ENCODE measurements around the gene TSPAN33. TPM values are rescaled to one million over a fixed set of nuclear protein-coding genes. Genes with fewer than 3 reads are reported as not detected.

The TSPAN33 gene
- total RNA-seq, 2 donors from 2014 or later, result 5.2 to 6.3 TPM

- intact Hi-C loops (cut with DNase I), result no loop called here
- no peak for DNase-seq (ENCODE audit: low spot score)
Observed at GRCh38 chr7:129127154-129127553, 17.4 kb upstream of the TSPAN33 start.

GRCh38 chr7:129127601-129128000 is 16.9 kb upstream of the TSPAN33 start:
- DNase-seq (ENCODE audit: low spot score), result no peak
- intact Hi-C loops (cut with DNase I), result no loop called here

- DNase-seq (ENCODE audit: low spot score), result no peak
- intact Hi-C loops (cut with DNase I), result no loop called here
Observed at GRCh38 chr7:129134356-129134987, 10.0 kb upstream of the TSPAN33 start.

- intact Hi-C loops (cut with DNase I), result no loop called here
- DNase-seq (ENCODE audit: low spot score), result no peak
Observed at GRCh38 chr7:129136887-129137642, 7.4 kb upstream of the TSPAN33 start.

GRCh38 chr7:129143724-129144094 is 798 bp upstream of the TSPAN33 start:
- DNase-seq (ENCODE audit: low spot score), result no peak
- intact Hi-C loops (cut with DNase I), result no loop called here

GRCh38 chr7:129144834-129145668 is 544 bp downstream of the TSPAN33 start:
- no peak for DNase-seq (ENCODE audit: low spot score)
- intact Hi-C loops (cut with DNase I), result no loop called here

GRCh38 chr7:129146237-129146979 is 1.9 kb downstream of the TSPAN33 start:
- DNase-seq (ENCODE audit: low spot score), result no peak
- intact Hi-C loops (cut with DNase I), result no loop called here

GRCh38 chr7:129147731-129148130 is 3.2 kb downstream of the TSPAN33 start:
- no peak for DNase-seq (ENCODE audit: low spot score)
- intact Hi-C loops (cut with DNase I), result no loop called here

- intact Hi-C loops (cut with DNase I), result no loop called here
- DNase-seq (ENCODE audit: low spot score), result no peak
Observed at GRCh38 chr7:129149511-129149910, 5.0 kb downstream of the TSPAN33 start.

- intact Hi-C loops (cut with DNase I), result no loop called here
- DNase-seq (ENCODE audit: low spot score), result no peak
Observed at GRCh38 chr7:129150199-129150996, 5.9 kb downstream of the TSPAN33 start.

- intact Hi-C loops (cut with DNase I), result no loop called here
- no peak for DNase-seq (ENCODE audit: low spot score)
Observed at GRCh38 chr7:129157651-129158050, 13.1 kb downstream of the TSPAN33 start.

GRCh38 chr7:129159539-129159938 is 15.0 kb downstream of the TSPAN33 start:
- DNase-seq (ENCODE audit: low spot score), result no peak
- intact Hi-C loops (cut with DNase I), result no loop called here

- no peak for DNase-seq (ENCODE audit: low spot score)
- intact Hi-C loops (cut with DNase I), result loop anchor here in 1 of 2 donors (5.0 kb wide), 1 partner anchor 52 kb away; no protein-coding TSS in a partner anchor
Observed at GRCh38 chr7:129160161-129160905, 15.8 kb downstream of the TSPAN33 start.

GRCh38 chr7:129161524-129162225 is 17.2 kb downstream of the TSPAN33 start:
- intact Hi-C loops (cut with DNase I), result loop anchor here (2.0 to 5.0 kb wide), 2 partner anchors 49 to 51 kb away; no protein-coding TSS in a partner anchor
- DNase-seq (ENCODE audit: low spot score), result no peak

GRCh38 chr7:129162732-129163131 is 18.2 kb downstream of the TSPAN33 start:
- intact Hi-C loops (cut with DNase I), result loop anchor here (2.0 to 5.0 kb wide), 2 partner anchors 48 to 50 kb away; no protein-coding TSS in a partner anchor
- DNase-seq (ENCODE audit: low spot score), result no peak

- no peak for DNase-seq (ENCODE audit: low spot score)
- intact Hi-C loops (cut with DNase I), result loop anchor here (2.0 to 5.0 kb wide), 2 partner anchors 47 to 48 kb away; no protein-coding TSS in a partner anchor
Observed at GRCh38 chr7:129163875-129164544, 19.5 kb downstream of the TSPAN33 start.

- DNase-seq (ENCODE audit: low spot score), result no peak
- intact Hi-C loops (cut with DNase I), result no loop called here
Observed at GRCh38 chr7:129166745-129167144, 22.2 kb downstream of the TSPAN33 start.

Data from posterior vena cava (tissue), 2 donors.